HEK293 (cell line): ENCODE measurements around the gene TLNRD1.
A peak's percentile ranks its signal among the peaks of the same experiment; 100 is the strongest.

Experiments
- CTCF ChIA-PET: fragments of 350-600 bp; formaldehyde crosslinking; extraction: SDS; loops from one replicate; lab custom pipeline; 2021; ENCODE audit warnings: antibody characterized with exemption; lab: Yijun Ruan, JAX
- POLR2A ChIA-PET: fragments of 300-600 bp; formaldehyde crosslinking; extraction: SDS; loops from one replicate; lab custom pipeline; 2020; ENCODE audit warnings: antibody characterized with exemption, inconsistent platforms; lab: Yijun Ruan, JAX
- H3K27ac ChIP-seq: fragments of 200-500 bp; sonication (Bioruptor generic); 2 replicates; pipeline ENCODE4 v1.5.1; 2014; ENCODE audit warnings: low read depth, low read length, control low read depth, inconsistent platforms; ENCODE audit errors: extremely low read depth
- H3K36me3 ChIP-seq, 2 experiments: fragments of 200-500 bp in 1 of 2; sonication (Bioruptor generic) in 1 of 2; 1 replicate in 1 of 2; 2 replicates in 1 of 2; pipeline ENCODE4 v1.5.1; 2014 to 2017; ENCODE audit warnings: inconsistent platforms in 2 of 2, low read length in 2 of 2; ENCODE audit not compliant: control insufficient read depth in 2 of 2, insufficient read depth in 1 of 2
- H3K4me1 ChIP-seq: fragments of 200-500 bp; sonication (Bioruptor generic); 2 replicates; pipeline ENCODE4 v1.5.1; 2014; ENCODE audit warnings: mild to moderate bottlenecking, low read length, inconsistent platforms; ENCODE audit not compliant: control insufficient read depth, insufficient read depth
- H3K4me3 ChIP-seq: 2 replicates; pipeline ENCODE4 v1.5.1; 2011; ENCODE audit warnings: low read depth, mild to moderate bottlenecking, control low read depth, low read length, moderate library complexity
- H3K9me3 ChIP-seq: fragments of 200-500 bp; sonication (Bioruptor generic); 2 replicates; pipeline ENCODE4 v1.5.1; 2014; ENCODE audit warnings: low read depth, low read length, inconsistent platforms; ENCODE audit not compliant: control insufficient read depth, insufficient read depth
- HOXD13 ChIP-seq: sonication (generic); formaldehyde crosslinking; IDR thresholded peaks from 2 replicates; pipeline ENCODE4 v1.8.0; 2022; ENCODE audit warnings: missing genetic modification reagents, borderline replicate concordance
- KLF9 ChIP-seq: fragments of 450-650 bp; formaldehyde crosslinking; IDR thresholded peaks from 2 replicates; pipeline ENCODE4 v1.5.1; 2016; ENCODE audit warnings: missing biosample characterization, missing genetic modification characterization, low read depth
- SALL2 ChIP-seq: fragments of 450-650 bp; formaldehyde crosslinking; IDR thresholded peaks from 2 replicates; pipeline ENCODE4 v1.5.0; 2017; ENCODE audit warnings: missing biosample characterization, mild to moderate bottlenecking, missing genetic modification characterization, borderline replicate concordance
- ZBTB1 ChIP-seq: fragments of 450-650 bp; formaldehyde crosslinking; IDR thresholded peaks from 2 replicates; pipeline ENCODE4 v1.5.1; 2016; ENCODE audit warnings: missing biosample characterization, missing genetic modification characterization
- ZIC2 ChIP-seq: fragments of 450-650 bp; formaldehyde crosslinking; IDR thresholded peaks from 2 replicates; pipeline ENCODE4 v1.5.1; 2016; ENCODE audit warnings: missing biosample characterization, missing genetic modification characterization
- ZNF394 ChIP-seq: fragments of 450-650 bp; formaldehyde crosslinking; IDR thresholded peaks from 2 replicates; pipeline ENCODE4 v1.5.1; 2016; ENCODE audit warnings: missing biosample characterization, missing genetic modification characterization, mild to moderate bottlenecking, moderate library complexity, borderline replicate concordance
- ZNF404 ChIP-seq: fragments of 450-650 bp; formaldehyde crosslinking; IDR thresholded peaks from 2 replicates; pipeline ENCODE4 v1.5.1; 2017; ENCODE audit warnings: missing biosample characterization, missing genetic modification characterization
- ZNF501 ChIP-seq: fragments of 450-650 bp; formaldehyde crosslinking; IDR thresholded peaks from 2 replicates; pipeline ENCODE4 v1.5.1; 2016; ENCODE audit warnings: missing biosample characterization, missing genetic modification characterization
- ZNF514 ChIP-seq: fragments of 450-650 bp; formaldehyde crosslinking; IDR thresholded peaks from 2 replicates; pipeline ENCODE4 v1.5.1; 2016; ENCODE audit warnings: missing biosample characterization, missing genetic modification characterization
- ZNF530 ChIP-seq: fragments of 450-650 bp; formaldehyde crosslinking; IDR thresholded peaks from 2 replicates; pipeline ENCODE4 v1.5.1; 2016; ENCODE audit warnings: low read depth, missing biosample characterization, missing genetic modification characterization
- ZNF580 ChIP-seq: fragments of 450-650 bp; formaldehyde crosslinking; IDR thresholded peaks from 2 replicates; pipeline ENCODE4 v1.5.1; 2016; ENCODE audit warnings: missing biosample characterization, missing genetic modification characterization
- ZNF596 ChIP-seq: fragments of 450-650 bp; IDR thresholded peaks from 2 replicates; pipeline ENCODE4 v1.5.0; 2018; ENCODE audit warnings: missing biosample characterization, mild to moderate bottlenecking, missing genetic modification characterization, moderate library complexity
- ZNF629 ChIP-seq: fragments of 450-650 bp; formaldehyde crosslinking; IDR thresholded peaks from 2 replicates; pipeline ENCODE4 v1.5.1; 2017; ENCODE audit warnings: missing biosample characterization, missing genetic modification characterization
- ZNF654 ChIP-seq: fragments of 450-650 bp; formaldehyde crosslinking; IDR thresholded peaks from 2 replicates; pipeline ENCODE4 v1.5.1; 2016; ENCODE audit warnings: low read depth, missing biosample characterization, missing genetic modification characterization
- ZNF660 ChIP-seq: fragments of 450-650 bp; IDR thresholded peaks from 2 replicates; pipeline ENCODE4 v1.5.1; 2018; ENCODE audit warnings: missing biosample characterization, mild to moderate bottlenecking, missing genetic modification characterization
- ZNF664 ChIP-seq: fragments of 450-650 bp; formaldehyde crosslinking; IDR thresholded peaks from 2 replicates; pipeline ENCODE4 v1.5.1; 2016; ENCODE audit warnings: missing biosample characterization, missing genetic modification characterization
- ZNF677 ChIP-seq: fragments of 450-650 bp; IDR thresholded peaks from 2 replicates; pipeline ENCODE4 v1.5.0; 2018; ENCODE audit warnings: missing biosample characterization, mild to moderate bottlenecking, missing genetic modification characterization, moderate library complexity
- ZNF791 ChIP-seq: fragments of 450-650 bp; formaldehyde crosslinking; IDR thresholded peaks from 2 replicates; pipeline ENCODE4 v1.5.1; 2016; ENCODE audit warnings: missing biosample characterization, missing genetic modification characterization
- ZXDB ChIP-seq: fragments of 450-650 bp; formaldehyde crosslinking; IDR thresholded peaks from 2 replicates; pipeline ENCODE4 v1.5.1; 2016; ENCODE audit warnings: missing biosample characterization, missing genetic modification characterization
- TF ChIP-seq, protein P1 (sequence below): fragments of 450-650 bp; formaldehyde crosslinking; IDR thresholded peaks from 2 replicates; pipeline ENCODE4 v1.5.1; 2016; ENCODE audit warnings: missing biosample characterization, missing genetic modification characterization, borderline replicate concordance
- TF ChIP-seq, protein P2 (sequence below): fragments of 450-650 bp; formaldehyde crosslinking; IDR thresholded peaks from 2 replicates; pipeline ENCODE4 v1.5.1; 2016; ENCODE audit warnings: missing biosample characterization, missing genetic modification characterization
- TF ChIP-seq, protein P3 (sequence below): fragments of 450-650 bp; formaldehyde crosslinking; IDR thresholded peaks from 2 replicates; pipeline ENCODE4 v1.5.1; 2016; ENCODE audit warnings: missing biosample characterization, missing genetic modification characterization

TLNRD1 gene

DNA sequence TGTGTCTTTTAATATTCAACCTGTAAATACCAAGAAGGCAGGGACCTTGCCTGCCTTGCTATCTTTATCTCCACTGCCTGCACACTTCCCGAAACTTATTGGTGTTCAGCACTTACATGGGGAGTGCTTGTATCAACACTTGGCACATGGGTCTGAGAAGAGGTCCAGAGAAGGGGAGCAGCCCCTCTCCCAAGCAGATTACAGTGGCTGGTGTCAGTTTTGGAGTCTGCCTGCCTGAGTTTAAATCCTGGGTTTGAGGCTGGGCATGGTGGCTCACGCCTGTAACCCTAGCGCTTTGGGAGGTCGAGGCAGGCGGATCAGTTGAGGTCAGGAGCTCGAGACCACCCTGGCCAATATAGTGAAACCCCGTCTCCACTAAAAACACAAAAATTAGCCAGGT is 31.4 kb upstream of the TLNRD1 start:
- Histone ChIP-seq H3K4me1 (no peaks in the 10 kb centered on the region), H3K27ac (no peak overlapping the region), H3K36me3 (peaks cover 5 to 12% of the 10 kb centered on the region in 2 experiments; a peak in 2 of 3 replicates)
- TF ChIP-seq ZNF677 (tag by site-specific recombination), result no peak
- no peak for TF ChIP-seq ZXDB (tag by site-specific recombination)
- no peak for TF ChIP-seq SALL2
- no peak for TF ChIP-seq ZNF514 (tag by site-specific recombination)
- no peak for TF ChIP-seq ZBTB1
- no peak for TF ChIP-seq ZIC2 (tag by site-specific recombination)
- no peak for TF ChIP-seq ZNF791 (tag by site-specific recombination)
- TF ChIP-seq HOXD13 (CRISPR knock-in tag), result no peak
- TF ChIP-seq ZNF629 (tag by site-specific recombination), result no peak
- TF ChIP-seq, protein P1, sequence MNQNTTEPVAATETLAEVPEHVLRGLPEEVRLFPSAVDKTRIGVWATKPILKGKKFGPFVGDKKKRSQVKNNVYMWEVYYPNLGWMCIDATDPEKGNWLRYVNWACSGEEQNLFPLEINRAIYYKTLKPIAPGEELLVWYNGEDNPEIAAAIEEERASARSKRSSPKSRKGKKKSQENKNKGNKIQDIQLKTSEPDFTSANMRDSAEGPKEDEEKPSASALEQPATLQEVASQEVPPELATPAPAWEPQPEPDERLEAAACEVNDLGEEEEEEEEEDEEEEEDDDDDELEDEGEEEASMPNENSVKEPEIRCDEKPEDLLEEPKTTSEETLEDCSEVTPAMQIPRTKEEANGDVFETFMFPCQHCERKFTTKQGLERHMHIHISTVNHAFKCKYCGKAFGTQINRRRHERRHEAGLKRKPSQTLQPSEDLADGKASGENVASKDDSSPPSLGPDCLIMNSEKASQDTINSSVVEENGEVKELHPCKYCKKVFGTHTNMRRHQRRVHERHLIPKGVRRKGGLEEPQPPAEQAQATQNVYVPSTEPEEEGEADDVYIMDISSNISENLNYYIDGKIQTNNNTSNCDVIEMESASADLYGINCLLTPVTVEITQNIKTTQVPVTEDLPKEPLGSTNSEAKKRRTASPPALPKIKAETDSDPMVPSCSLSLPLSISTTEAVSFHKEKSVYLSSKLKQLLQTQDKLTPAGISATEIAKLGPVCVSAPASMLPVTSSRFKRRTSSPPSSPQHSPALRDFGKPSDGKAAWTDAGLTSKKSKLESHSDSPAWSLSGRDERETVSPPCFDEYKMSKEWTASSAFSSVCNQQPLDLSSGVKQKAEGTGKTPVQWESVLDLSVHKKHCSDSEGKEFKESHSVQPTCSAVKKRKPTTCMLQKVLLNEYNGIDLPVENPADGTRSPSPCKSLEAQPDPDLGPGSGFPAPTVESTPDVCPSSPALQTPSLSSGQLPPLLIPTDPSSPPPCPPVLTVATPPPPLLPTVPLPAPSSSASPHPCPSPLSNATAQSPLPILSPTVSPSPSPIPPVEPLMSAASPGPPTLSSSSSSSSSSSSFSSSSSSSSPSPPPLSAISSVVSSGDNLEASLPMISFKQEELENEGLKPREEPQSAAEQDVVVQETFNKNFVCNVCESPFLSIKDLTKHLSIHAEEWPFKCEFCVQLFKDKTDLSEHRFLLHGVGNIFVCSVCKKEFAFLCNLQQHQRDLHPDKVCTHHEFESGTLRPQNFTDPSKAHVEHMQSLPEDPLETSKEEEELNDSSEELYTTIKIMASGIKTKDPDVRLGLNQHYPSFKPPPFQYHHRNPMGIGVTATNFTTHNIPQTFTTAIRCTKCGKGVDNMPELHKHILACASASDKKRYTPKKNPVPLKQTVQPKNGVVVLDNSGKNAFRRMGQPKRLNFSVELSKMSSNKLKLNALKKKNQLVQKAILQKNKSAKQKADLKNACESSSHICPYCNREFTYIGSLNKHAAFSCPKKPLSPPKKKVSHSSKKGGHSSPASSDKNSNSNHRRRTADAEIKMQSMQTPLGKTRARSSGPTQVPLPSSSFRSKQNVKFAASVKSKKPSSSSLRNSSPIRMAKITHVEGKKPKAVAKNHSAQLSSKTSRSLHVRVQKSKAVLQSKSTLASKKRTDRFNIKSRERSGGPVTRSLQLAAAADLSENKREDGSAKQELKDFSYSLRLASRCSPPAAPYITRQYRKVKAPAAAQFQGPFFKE, result no peak
- TF ChIP-seq ZNF530, result no peak
- TF ChIP-seq ZNF394 (tag by site-specific recombination), result no peak
- TF ChIP-seq ZNF501 (tag by site-specific recombination), result no peak
- TF ChIP-seq ZNF580 (tag by site-specific recombination), result no peak
- TF ChIP-seq, all 188 proteins: peak for 0
- Histone ChIP-seq H3K9me3 (no peaks in the 10 kb centered on the region), H3K4me3 (no peak overlapping the region)
- POLR2A ChIA-PET, result interaction anchor here (1.2 to 2.3 kb wide), 2 partner anchors 10 to 190 kb away, joined by 3 to 8 read pairs; partner anchors contain the start of gene CEMIP
- CTCF ChIA-PET, result interaction anchor here (0.6 to 8.4 kb wide), 44 partner anchors 7 to 890 kb away, joined by 3 to 137 read pairs (median 4); partner anchors contain the start of gene CEMIP

DNA sequence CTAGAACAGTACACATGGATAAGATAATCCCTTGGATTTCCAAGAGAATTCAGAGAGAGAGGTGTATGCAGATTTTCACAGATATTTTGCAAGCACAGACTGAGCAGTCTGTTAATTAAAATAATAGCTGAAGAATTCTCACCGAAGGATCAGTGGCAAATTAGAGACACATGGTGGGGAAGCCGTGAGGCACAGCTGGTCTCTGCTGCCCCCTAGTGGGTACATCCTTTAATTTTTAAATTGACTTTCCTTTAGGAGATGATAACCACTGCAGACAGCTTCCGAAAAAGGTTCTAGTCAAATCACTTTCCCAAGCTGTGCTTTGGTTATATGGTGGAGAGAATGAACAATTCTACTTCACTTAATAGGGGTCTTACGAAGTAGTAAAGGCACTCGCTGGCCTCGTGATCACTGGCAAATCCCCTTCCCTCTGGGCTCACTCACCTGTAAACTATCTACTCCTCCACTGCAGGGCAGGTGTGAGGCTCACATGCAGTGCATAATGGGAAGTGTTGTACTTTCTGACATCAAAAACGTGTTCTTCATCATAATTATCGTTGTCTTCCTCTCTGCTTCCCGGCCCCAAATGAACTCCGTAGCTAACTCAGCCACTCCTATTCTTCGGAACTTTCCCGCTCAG is 30.6 kb upstream of the TLNRD1 start:
- CTCF ChIA-PET, result interaction anchor here (0.6 to 8.4 kb wide), 47 partner anchors 8 to 891 kb away, joined by 3 to 137 read pairs (median 4); partner anchors contain the start of gene CEMIP
- Histone ChIP-seq H3K9me3 (no peaks in the 10 kb centered on the region), H3K36me3 (peaks cover 5 to 12% of the 10 kb centered on the region in 2 experiments; a peak in 2 of 3 replicates), H3K4me3 (no peak overlapping the region), H3K27ac (no peak overlapping the region), H3K4me1 (no peaks in the 10 kb centered on the region)
- POLR2A ChIA-PET, result interaction anchor here (1.2 to 2.3 kb wide), 2 partner anchors 9 to 191 kb away, joined by 3 to 8 read pairs; partner anchors contain the start of gene CEMIP
- TF ChIP-seq ZNF654 (tag by site-specific recombination), result peak; percentile 75
- no peak for TF ChIP-seq ZNF404 (tag by site-specific recombination)
- TF ChIP-seq, protein P2, sequence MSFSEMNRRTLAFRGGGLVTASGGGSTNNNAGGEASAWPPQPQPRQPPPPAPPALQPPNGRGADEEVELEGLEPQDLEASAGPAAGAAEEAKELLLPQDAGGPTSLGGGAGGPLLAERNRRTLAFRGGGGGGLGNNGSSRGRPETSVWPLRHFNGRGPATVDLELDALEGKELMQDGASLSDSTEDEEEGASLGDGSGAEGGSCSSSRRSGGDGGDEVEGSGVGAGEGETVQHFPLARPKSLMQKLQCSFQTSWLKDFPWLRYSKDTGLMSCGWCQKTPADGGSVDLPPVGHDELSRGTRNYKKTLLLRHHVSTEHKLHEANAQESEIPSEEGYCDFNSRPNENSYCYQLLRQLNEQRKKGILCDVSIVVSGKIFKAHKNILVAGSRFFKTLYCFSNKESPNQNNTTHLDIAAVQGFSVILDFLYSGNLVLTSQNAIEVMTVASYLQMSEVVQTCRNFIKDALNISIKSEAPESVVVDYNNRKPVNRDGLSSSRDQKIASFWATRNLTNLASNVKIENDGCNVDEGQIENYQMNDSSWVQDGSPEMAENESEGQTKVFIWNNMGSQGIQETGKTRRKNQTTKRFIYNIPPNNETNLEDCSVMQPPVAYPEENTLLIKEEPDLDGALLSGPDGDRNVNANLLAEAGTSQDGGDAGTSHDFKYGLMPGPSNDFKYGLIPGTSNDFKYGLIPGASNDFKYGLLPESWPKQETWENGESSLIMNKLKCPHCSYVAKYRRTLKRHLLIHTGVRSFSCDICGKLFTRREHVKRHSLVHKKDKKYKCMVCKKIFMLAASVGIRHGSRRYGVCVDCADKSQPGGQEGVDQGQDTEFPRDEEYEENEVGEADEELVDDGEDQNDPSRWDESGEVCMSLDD (tag by site-specific recombination), result no peak
- TF ChIP-seq ZNF596 (tag by site-specific recombination), result no peak
- TF ChIP-seq, protein P3, sequence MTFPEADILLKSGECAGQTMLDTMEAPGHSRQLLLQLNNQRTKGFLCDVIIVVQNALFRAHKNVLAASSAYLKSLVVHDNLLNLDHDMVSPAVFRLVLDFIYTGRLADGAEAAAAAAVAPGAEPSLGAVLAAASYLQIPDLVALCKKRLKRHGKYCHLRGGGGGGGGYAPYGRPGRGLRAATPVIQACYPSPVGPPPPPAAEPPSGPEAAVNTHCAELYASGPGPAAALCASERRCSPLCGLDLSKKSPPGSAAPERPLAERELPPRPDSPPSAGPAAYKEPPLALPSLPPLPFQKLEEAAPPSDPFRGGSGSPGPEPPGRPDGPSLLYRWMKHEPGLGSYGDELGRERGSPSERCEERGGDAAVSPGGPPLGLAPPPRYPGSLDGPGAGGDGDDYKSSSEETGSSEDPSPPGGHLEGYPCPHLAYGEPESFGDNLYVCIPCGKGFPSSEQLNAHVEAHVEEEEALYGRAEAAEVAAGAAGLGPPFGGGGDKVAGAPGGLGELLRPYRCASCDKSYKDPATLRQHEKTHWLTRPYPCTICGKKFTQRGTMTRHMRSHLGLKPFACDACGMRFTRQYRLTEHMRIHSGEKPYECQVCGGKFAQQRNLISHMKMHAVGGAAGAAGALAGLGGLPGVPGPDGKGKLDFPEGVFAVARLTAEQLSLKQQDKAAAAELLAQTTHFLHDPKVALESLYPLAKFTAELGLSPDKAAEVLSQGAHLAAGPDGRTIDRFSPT (tag by site-specific recombination), result no peak
- no peak for TF ChIP-seq KLF9 (tag by site-specific recombination)
- 0 out of 2 replicates have a peak, but pooled peaks have one; percentile 15 for TF ChIP-seq ZNF664 (tag by site-specific recombination)
- TF ChIP-seq ZNF660 (tag by site-specific recombination), result peak; percentile 79
